Chondrocyte (in vitro differentiated cells): ENCODE results near the gene SFTPB. TPM values are rescaled to one million over a fixed set of nuclear protein-coding genes. Genes with fewer than 3 reads are reported as not detected.

Experiments
- DNase-seq: peaks from one replicate; pipeline ENCODE4 v3.0.0; 2021; ENCODE audit warnings: mixed read lengths, low spot score
- H3K27ac Mint-ChIP-seq: one replicate; pipeline ENCODE4 v1.8.0; 2021; ENCODE audit warnings: mild to moderate bottlenecking, moderate library complexity, mixed read lengths; ENCODE audit not compliant: unreplicated experiment
- H3K27me3 Mint-ChIP-seq: 2 replicates; pipeline ENCODE4 v1.8.0; 2021; ENCODE audit warnings: low read depth, mixed read lengths
- H3K36me3 Mint-ChIP-seq: 2 replicates; pipeline ENCODE4 v1.8.0; 2021; ENCODE audit warnings: low read depth, mixed read lengths
- H3K4me1 Mint-ChIP-seq: 2 replicates; pipeline ENCODE4 v1.8.0; 2021; ENCODE audit warnings: low read depth, mild to moderate bottlenecking, mixed read lengths
- H3K4me3 Mint-ChIP-seq: one replicate; pipeline ENCODE4 v1.8.0; 2021; ENCODE audit warnings: mild to moderate bottlenecking, moderate library complexity, mixed read lengths; ENCODE audit not compliant: unreplicated experiment
- H3K9me3 Mint-ChIP-seq: 2 replicates; pipeline ENCODE4 v1.8.0; 2021; ENCODE audit warnings: low read depth, mixed read lengths
- CTCF ChIP-seq: fragments of 200-600 bp; sonication (generic); IDR thresholded peaks from 2 replicates; pipeline ENCODE4 v1.5.0; 2021; ENCODE audit warnings: antibody characterized with exemption, mild to moderate bottlenecking, moderate library complexity
- total RNA-seq: library from RNA; stranded (reverse); gene quantifications from 3 replicates; pipeline ENCODE4 v1.2.1, GENCODE V29; 2021

Gene SFTPB
- total RNA-seq, 1 donor from 2014 or later, result not detected

DNA sequence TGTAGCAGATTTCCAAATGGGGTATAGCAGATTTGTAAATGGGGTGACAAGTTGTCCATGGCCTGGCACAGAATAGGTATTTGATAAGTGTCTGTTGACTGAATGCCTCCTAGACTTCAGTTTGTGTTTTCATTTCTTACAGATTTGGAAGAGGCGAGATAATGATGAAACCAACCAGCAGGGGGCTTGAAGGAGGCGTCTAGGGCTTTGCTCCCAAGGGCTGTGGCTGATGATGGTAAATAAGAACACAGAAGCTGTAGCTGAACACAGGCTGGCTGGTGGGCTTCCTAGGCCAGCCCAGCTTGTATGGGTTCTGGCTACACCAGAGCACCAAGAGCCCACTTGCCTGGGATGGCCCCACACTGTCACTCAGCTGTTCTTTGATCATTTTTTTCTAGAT, 19.4 kb downstream of the SFTPB start:
- peak; percentile 75 for TF ChIP-seq CTCF
- Mint-ChIP-seq H3K4me1 (peaks cover 17% of the 10 kb centered on the region), H3K27me3 (no peaks in the 10 kb centered on the region), H3K36me3 (peaks cover 37% of the 10 kb centered on the region), H3K27ac (no peak overlapping the region), H3K9me3 (no peaks in the 10 kb centered on the region), H3K4me3 (no peak overlapping the region)
- DNase-seq, result no peak

GRCh38 chr2:85647823-85648526, 20.0 kb downstream of the SFTPB start:
- no peak overlapping the region for H3K27ac Mint-ChIP-seq

DNA sequence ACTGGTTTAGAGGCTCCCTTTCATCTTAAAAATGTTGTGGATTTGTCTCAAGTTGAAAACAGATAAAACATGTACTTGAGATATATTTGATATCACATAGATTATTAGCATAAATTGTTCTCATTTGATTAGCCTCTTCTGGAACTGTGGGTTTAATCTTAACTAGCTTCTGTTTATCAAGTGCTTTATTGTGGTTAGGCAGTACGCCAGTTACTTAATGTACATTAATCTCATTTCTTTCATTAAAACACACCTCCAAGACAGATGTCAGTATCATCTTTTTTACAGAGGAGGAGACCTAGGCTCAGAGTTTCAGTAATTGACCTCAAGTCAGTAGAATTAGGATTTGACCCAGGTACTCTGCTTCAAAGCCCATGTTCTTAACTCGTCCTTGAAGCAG, 21.8 kb downstream of the SFTPB start:
- Mint-ChIP-seq H3K36me3 (peaks cover 46% of the 10 kb centered on the region), H3K4me1 (peaks cover 17% of the 10 kb centered on the region), H3K9me3 (no peaks in the 10 kb centered on the region), H3K4me3 (no peak overlapping the region), H3K27me3 (no peaks in the 10 kb centered on the region), H3K27ac (no peak overlapping the region)
- no peak for TF ChIP-seq CTCF
- no peak for DNase-seq

More at GRCh38 chr2:85647823-85648526, 20.0 kb downstream of the SFTPB start:
- H3K27me3 Mint-ChIP-seq, result no peaks in the 10 kb centered on the region
- H3K36me3 Mint-ChIP-seq, result peaks cover 38% of the 10 kb centered on the region
- no peak for DNase-seq
- no peak overlapping the region for H3K4me3 Mint-ChIP-seq
- H3K9me3 Mint-ChIP-seq, result no peaks in the 10 kb centered on the region
- H3K4me1 Mint-ChIP-seq, result peaks cover 17% of the 10 kb centered on the region
- no peak for TF ChIP-seq CTCF

DNA sequence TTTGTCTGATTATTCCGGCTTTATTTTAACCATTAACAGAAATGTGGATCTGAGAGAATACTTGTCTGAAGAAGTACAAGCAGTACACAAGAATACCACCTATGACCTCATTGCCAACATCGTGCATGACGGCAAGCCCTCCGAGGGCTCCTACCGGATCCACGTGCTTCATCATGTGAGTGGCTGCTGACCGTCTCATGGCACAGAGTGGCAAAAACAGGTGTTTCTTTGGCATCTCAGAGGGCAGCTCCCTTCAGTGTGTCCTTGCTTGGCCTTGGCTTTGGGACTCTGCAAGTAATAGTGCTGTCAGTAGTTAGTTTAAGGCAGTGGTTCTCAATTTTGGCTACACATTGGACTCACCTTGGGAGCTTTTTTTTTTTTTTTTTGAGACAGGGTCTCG, 23.1 kb downstream of the SFTPB start:
- Mint-ChIP-seq H3K9me3 (no peaks in the 10 kb centered on the region), H3K27me3 (no peaks in the 10 kb centered on the region), H3K36me3 (peaks cover 52% of the 10 kb centered on the region), H3K27ac (no peak overlapping the region), H3K4me1 (peaks cover 16% of the 10 kb centered on the region), H3K4me3 (no peak overlapping the region)
- DNase-seq, result no peak
- TF ChIP-seq CTCF, result no peak

- Mint-ChIP-seq H3K36me3 (peaks cover 44% of the 10 kb centered on the region), H3K27ac (no peak overlapping the region), H3K27me3 (no peaks in the 10 kb centered on the region), H3K4me3 (no peak overlapping the region), H3K9me3 (no peaks in the 10 kb centered on the region), H3K4me1 (no peaks in the 10 kb centered on the region)
- no peak for TF ChIP-seq CTCF
- no peak for DNase-seq
Measured at GRCh38 chr2:85642725-85643124, 25.3 kb downstream of the SFTPB start.
